ENCODE results near the gene PPIF.
A peak's percentile ranks its signal among the peaks of the same experiment; 100 is the strongest.

Gene PPIF

GRCh38 chr10:79320820-79321493 lies 26.3 kb upstream of the PPIF start:
- TF ChIP-seq MAX (IDR thresholded peaks at IDR 0.05) (peak; percentile 28; the same call in 1 of the 2 replicates), CEBPB (IDR thresholded peaks at IDR 0.05) (peak; percentile 46; the same call in 1 of the 2 replicates), FOXM1 (IDR thresholded peaks at IDR 0.05; ENCODE audit: borderline replicate concordance, low read depth) (no peak)

DNA sequence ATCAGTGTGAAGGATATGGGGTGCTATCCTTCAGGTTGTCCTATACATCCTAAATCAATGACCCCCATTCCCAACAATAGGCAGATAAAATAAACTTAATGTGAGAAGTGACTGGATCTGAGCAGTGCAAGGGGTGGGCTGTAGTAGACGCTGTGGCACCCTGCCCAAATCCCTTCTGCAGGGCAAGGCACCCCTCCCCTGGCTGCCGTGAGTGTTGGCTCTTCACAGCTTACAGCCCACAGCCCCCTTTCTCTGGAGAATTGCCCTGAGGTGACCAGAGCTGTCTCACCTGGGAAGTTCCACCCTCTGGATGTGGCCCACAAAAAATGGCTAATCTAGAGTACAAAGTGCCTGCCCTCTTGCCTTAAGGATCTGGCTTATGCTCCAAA lies 25.8 kb upstream of the PPIF start:
- TF ChIP-seq TEAD4 (IDR thresholded peaks at IDR 0.05) (no peak), NFIC (IDR thresholded peaks at IDR 0.05) (no peak), ZBTB7A (IDR thresholded peaks at IDR 0.05; ENCODE audit: low read depth) (no peak), CREB1 (IDR thresholded peaks at IDR 0.05; ENCODE audit: low read depth) (no peak), YY1 (IDR thresholded peaks at IDR 0.05; ENCODE audit: low read depth) (no peak), MAX (IDR thresholded peaks at IDR 0.05) (no peak), CEBPB (IDR thresholded peaks at IDR 0.05) (no peak), REST (IDR thresholded peaks at IDR 0.05; ENCODE audit: low read depth) (no peak), FOXM1 (IDR thresholded peaks at IDR 0.05; ENCODE audit: borderline replicate concordance, low read depth) (no peak)

- TF ChIP-seq USF1 (IDR thresholded peaks at IDR 0.05) (no peak), EGR1 (IDR thresholded peaks at IDR 0.05) (no peak), NFIC (IDR thresholded peaks at IDR 0.05) (no peak), REST (IDR thresholded peaks at IDR 0.05; ENCODE audit: low read depth) (no peak), TAF1 (IDR thresholded peaks at IDR 0.05; ENCODE audit: low read depth) (no peak), TCF12 (IDR thresholded peaks at IDR 0.05; ENCODE audit: low read depth) (no peak)
Observed at GRCh38 chr10:79321951-79322350, 25.3 kb upstream of the PPIF start.

DNA sequence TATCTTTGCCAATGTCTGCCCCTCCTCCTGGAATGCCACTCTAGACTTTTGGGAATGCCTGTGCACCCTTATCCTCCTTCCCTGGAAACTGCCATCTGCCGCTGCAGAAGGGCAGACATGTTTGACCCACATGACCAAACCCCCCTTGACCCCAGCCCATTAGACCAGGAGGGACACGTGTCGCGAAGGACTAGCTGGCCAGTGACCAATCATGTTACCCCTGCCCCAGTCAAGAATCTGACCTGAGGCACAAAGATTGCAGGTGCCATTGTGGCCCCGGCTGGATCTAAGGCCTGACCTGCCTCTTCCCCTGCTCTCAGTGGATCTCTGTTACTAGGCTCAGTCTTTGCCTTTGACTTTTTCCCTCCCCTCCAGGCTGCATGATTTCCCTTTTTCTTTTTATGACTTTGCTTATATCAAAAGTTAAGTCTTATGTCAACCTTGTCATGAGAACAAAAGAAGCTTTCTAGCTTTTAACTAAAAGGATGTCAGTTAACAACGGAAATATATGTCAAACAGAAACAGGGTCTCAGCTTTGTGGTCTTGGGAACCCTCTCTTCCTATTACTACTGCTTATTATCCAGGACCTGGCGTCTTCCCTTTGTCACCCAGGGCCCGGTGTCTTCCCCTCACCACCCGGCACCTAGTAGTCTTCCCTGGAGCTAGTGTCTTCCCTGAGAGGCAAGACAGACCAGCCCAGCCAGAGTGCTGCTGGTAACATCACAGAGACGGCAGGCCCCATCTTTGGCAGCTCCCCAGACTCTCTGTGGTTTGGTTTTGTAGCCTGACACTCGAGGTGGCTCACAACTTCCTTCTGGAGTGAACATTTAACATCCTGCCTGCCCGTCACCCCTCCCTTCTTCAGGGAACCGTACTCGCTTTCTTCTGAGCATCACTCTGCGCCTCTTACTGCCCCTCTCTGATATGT lies 24.4 kb upstream of the PPIF start:
- TF ChIP-seq USF1 (IDR thresholded peaks at IDR 0.05): no peak
- no peak for TF ChIP-seq EP300 (IDR thresholded peaks at IDR 0.05; ENCODE audit: borderline replicate concordance)
- TF ChIP-seq CREB1 (IDR thresholded peaks at IDR 0.05; ENCODE audit: low read depth): no peak
- no peak for TF ChIP-seq FOXM1 (IDR thresholded peaks at IDR 0.05; ENCODE audit: borderline replicate concordance, low read depth)
- TF ChIP-seq MAX (IDR thresholded peaks at IDR 0.05): no peak
- no peak for TF ChIP-seq TEAD4 (IDR thresholded peaks at IDR 0.05)
- TF ChIP-seq ZBTB7A (IDR thresholded peaks at IDR 0.05; ENCODE audit: low read depth): no peak
- TF ChIP-seq REST (IDR thresholded peaks at IDR 0.05; ENCODE audit: low read depth): no peak
- no peak for TF ChIP-seq YY1 (IDR thresholded peaks at IDR 0.05; ENCODE audit: low read depth)
- TF ChIP-seq EGR1 (IDR thresholded peaks at IDR 0.05): no peak
- no peak for TF ChIP-seq NFIC (IDR thresholded peaks at IDR 0.05)
- TF ChIP-seq CEBPB (IDR thresholded peaks at IDR 0.05): no peak
- no peak for TF ChIP-seq RAD21 (IDR thresholded peaks at IDR 0.05; ENCODE audit: low read depth)
- no peak for TF ChIP-seq TCF12 (IDR thresholded peaks at IDR 0.05; ENCODE audit: low read depth)
- TF ChIP-seq TAF1 (IDR thresholded peaks at IDR 0.05; ENCODE audit: low read depth): no peak
